Left renal cortex interstitium (tissue), 4 donors: ENCODE data around the gene SSR3. TPM values are rescaled to one million over a fixed set of nuclear protein-coding genes. Genes with fewer than 3 reads are reported as not detected.

Experiments
- DNase-seq, 4 donors: peaks; one replicate each; pipeline ENCODE4 v3.0.0-alpha.2; 2013; ENCODE audit warnings: low read depth in 4 of 4, low spot score in 2 of 4, missing footprints in 1 of 4
- polyA plus RNA-seq, 4 donors: library from polyadenylated mRNA; unstranded; fragments of 120-200 nt; gene quantifications; one replicate each; pipeline ENCODE4 v1.2.1, GENCODE V29; 2013; ENCODE audit not compliant: insufficient read length in 4 of 4

The SSR3 gene
- polyA plus RNA-seq, 4 donors, result 123 to 155 (median 146) TPM

DNA sequence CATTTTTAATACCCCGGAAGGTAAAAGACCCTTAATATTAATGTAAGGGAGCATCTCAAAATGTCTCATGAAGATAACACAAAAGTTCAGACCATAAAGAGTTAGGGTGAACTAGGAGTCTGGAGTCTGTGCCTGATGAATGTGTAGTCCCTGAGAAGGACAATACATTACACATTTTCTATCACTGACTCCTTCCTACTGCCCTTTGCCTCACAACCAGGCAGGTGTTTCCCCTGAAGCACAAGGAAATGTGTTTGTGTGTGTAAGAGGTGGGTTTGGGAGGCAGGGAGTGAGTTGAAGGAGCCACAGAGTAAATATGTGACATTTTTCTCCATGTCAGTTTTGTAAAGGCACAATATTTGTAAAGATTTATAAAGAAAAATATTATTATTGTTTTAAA is 59.1 kb downstream of the SSR3 start:
- no peak for DNase-seq

DNA sequence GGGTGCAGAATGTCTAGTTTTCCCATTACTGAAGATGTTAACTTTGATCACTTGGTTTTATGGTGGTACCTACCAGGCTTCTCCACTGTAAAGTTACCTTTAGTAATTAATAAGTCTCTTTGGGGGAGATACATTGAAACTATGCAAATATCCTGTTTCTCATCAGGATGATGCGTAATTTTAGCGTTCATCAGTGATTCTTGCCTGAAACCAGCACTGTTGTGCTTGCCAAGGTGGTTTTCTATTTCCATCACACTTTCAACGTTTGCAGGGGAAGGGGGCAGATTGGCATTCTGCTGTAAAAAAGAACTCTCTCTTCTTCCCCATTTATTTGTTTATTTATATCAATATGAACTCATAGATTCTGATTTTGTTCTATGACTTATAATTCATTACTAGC is 61.0 kb downstream of the SSR3 start:
- DNase-seq, result no peak

DNA sequence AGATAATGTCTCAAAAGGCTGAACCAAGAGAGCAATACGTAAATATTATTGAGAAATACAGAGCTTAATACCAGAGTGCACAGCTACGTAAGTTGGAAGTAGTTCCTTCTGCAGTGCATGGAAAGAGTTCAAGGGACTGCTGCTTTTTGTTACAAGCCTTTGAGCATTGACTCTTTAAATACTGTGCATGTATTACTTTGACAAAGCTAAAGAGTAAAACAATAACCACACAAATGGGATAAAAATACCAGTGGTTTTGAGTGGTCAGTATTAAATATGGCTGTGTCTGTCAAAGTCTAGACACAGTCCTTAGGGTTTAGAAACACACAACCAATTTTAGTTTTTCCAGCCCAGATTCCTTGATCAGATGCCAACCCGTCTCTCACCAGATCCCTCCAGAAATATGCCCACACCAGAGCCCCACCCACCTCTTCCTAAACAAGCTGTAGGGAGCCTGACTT is 62.1 kb downstream of the SSR3 start:
- no peak for DNase-seq

DNA sequence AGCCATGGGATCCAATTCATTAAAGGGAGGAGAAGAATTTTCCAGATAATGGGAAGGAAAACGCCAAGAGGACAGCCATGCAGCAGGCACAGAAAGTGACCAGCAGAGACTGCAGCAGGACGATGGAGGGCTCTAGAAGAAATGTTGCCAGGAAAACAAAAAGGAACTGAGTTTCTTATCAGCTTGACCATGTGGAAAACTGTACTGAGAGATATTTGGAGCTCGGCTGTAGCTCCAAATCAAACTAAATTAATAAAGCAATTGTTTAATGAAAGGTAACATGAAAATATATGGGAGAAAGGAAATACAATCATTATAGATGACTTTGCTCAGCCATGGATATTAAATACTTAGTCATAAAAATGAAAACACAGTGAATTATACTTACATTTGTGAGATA is 63.7 kb downstream of the SSR3 start:
- DNase-seq, result no peak

Other genes with a start within 250 kb of the SSR3 start
- gene TIPARP, start 119.5 kb upstream of the SSR3 start, polyA plus RNA-seq, result 10 to 100 TPM; 19.2 to 30.2 (median 22.5) TPM